HG02678 (cell line): Measurements from ENCODE around the gene PRR18.

ENCODE experiments used
- ATAC-seq: cut with Tn5 transposase; IDR thresholded peaks from one replicate; pipeline ENCODE4 v1.9.1; 2021; ENCODE audit warnings: mild to moderate bottlenecking, moderate library complexity; ENCODE audit not compliant: unreplicated experiment

PRR18 gene

GRCh38 chr6:166334878-166335277 is 26.7 kb upstream of the PRR18 start:
- ATAC-seq = no peak

DNA sequence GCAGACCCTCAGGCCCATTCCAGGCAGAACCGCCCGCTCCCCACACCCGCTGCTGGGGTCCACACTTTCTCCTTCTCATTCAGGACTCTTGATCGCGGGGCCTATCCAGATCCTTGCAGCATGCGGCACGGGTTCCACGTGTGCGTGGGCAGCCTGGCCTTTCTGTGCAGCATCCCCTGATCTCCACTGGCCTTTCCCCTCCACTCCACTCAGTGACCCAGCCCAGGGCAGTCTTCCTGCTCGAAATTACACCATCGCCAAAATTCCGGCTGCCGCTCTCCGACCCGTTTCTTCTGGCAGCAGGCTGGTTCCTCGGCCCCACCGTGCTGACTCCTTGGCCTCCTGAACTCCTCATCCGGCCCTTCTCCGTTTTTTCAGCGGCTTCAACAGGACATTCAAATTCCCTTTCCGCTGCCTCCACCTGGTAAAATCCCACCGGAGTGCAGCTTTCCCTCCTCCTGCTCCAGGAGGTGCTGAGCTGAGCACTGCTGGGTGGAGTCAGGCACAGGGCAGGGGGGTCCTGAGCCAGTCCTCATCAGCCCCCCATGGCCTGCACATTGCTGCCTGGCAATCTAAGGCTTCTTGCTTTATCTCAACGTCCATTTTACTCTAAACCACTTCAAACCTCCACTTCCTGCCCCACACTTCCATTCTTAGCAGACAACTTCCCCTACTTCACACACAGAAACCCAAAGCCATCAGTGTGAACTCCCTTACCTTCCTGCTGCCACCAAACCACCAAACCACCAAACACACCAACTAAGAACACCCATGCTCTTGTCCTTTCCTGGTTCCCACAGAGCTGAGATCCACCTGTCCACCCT is 25.2 kb upstream of the PRR18 start:
- ATAC-seq = peak; percentile 70

DNA sequence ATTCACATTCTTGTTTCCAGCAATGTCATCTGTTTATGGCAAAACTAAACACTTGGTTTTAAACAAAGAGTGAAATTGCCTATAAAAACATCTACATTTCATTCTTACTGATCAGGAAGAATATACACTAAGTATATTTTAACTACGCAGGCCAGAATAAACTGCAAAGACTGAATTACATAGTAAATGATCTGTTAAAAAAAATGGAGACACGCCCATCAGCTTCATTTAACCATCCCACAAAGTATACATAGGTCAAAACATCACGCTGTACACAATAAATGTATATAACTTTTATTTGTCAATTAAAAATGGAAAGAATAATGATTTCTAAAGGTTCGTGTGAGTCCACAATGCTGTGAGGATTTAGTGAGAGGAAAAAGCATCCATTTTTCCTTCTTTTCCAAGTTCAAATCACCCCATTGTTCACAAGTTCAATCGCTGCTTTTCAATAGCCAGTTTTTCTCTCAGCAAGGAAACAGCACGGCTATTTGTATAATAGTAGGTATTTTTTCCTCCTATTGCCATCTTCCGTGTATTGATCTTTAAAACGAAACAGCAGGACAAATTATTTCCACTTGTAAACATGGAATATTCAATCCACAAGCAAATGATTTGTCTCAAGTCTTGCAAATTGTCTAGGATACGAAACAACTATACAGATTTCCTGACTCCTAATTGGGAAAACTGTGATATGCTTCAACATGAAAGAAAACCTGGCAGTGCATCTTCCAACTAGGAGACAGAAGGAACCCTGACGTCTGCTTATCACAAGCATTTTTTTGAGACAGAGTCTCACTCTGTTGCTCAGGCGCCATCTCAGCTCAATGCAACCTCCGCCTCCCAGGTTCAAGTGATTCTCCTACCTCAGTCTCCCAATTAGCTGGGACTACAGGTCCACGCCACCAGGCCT is 23.6 kb upstream of the PRR18 start:
- ATAC-seq = no peak

DNA sequence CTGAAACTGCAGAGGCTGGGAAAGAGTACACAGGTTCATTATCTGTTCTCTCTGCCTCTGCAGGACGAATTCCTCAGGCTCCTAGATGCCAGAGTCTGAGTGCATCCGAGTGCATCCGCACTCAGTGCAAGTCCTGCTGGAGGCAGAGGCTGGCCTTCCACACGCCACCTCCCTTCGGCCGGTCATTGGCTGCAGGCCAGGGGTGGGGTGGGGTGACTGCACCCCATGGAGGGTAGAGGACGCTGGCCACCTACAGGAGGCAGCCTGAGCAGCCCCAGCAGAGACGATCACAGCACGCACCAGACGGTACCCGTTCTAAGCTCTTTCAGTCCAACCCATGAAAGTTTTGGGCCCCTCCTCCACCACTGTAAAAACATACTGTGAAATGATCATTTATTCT is 22.4 kb upstream of the PRR18 start:
- no peak for ATAC-seq

GRCh38 chr6:166325383-166326042 is 17.3 kb upstream of the PRR18 start:
- peak; percentile 89 for ATAC-seq

GRCh38 chr6:166323395-166323794 is 15.2 kb upstream of the PRR18 start:
- ATAC-seq = no peak

GRCh38 chr6:166318649-166319600 is 10.7 kb upstream of the PRR18 start:
- ATAC-seq = no peak

DNA sequence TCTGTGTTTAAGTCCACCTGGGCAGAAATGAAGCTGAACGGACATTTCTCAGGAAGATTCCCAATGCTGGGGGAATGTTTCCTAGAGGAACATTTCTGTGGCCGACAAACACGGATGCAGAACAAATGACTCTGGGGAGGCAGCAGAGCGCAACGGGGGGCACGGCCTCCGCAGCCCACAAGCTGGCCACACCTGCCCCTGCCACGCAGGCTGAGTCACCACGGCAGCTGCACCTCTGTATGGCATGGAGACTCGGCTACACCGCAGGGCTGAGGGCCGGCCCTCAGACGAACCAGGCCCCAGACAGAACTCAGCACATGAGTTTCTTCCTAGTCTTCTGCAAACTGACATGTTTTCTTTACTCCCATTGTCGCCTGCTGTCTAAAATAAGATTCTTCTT is 10.0 kb upstream of the PRR18 start:
- ATAC-seq = no peak

- ATAC-seq = no peak
These were observed 9.3 kb upstream of the PRR18 start for GRCh38 chr6:166317261-166318212.

DNA sequence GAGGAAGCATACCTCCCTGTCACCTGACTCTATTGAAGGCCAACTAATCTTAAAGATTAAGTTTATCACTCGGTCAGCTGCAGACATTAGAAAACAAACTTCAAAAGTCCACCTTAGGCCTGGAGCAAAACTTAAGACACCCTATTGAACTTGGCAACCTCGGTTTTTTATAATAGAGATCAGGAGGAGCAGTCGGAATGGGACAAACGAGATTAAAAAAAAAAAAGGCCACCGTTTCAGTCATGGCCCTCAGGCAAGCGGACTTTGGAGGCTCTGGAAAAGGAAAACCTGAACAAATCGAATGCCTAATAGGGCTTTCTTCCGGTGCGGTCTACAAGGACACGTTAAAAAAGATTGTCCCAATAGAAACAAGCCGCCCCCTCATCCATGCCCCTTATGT is 7.2 kb upstream of the PRR18 start:
- no peak for ATAC-seq

DNA sequence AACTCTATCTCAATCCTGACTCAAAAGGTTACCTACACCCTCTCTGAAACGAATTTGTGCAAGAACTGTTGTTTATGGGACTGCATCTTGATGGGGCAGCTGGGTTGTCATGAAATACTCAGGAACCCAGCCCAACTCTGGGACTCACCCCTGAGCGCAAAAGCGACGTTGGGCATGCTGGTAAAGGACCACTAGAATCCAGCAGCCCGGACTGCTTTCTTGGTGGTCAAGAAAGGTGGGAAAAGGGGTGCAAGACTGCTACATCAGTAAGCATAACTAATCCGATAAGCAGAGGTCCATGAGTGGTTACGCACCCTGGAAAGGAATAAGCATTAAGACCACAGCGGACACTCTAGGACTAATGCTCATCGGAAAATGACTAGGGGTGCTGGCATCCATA is 6.3 kb upstream of the PRR18 start:
- no peak for ATAC-seq

DNA sequence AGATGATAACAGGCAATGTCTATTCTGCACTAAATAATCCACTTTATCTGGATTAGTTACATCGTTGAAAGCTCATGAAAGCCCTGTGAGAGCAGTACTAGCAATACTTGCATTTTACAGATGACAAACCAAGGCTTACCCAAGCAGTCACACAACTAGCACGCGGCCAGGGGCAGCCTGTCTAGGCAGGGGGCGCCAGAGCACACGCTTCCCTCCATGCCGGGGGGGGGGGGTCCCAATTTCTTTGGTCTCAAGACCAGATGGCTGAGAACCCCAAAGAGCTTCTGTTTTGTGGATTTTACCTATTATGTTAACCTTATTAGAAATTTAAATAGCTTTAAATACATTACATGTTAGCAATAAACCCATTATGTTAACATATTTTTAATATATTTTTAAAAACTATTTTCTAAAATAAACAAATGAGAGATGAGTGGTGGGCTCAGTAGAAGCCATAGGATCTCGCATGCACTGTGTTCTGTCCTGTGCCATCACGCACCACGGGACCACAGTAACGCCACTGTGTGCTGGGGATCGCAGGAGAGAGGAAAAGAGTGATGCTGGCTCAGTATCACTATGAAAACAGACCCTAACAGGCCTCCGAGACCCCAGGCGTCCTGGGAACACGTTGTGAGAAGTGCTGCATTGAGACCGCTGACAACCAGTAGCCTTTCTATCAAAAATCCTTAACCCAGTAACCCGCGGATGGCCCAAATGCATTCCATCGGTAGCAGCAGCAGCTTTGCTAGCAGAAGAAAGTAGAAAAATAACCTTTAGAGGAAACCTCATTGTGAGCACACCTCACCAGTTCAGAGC is 5.3 kb upstream of the PRR18 start:
- no peak for ATAC-seq

- ATAC-seq = no peak
These were observed 4.6 kb upstream of the PRR18 start for GRCh38 chr6:166312832-166313231.

GRCh38 chr6:166310634-166311033 is 2.4 kb upstream of the PRR18 start:
- ATAC-seq = no peak

DNA sequence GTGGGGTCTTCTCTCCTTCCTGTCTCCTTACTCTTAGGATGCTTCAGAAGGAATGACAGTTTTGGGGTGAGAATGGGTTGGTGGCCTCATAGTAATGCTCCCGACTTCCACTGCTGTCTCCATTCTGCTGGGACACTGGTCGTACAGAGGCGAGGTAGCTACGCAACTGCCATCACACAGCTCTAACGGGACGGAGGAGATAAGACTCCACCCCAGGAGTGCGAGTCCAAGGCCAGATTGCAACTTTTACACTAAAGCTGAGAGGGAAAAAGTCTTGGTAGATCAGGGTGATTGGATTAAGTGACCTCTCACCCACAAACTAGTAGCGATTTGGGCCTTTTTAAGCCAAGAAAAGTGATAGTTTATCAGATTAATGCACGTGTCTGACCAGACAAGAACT is 1.8 kb upstream of the PRR18 start:
- no peak for ATAC-seq

GRCh38 chr6:166308769-166309589 is 787 bp upstream of the PRR18 start:
- ATAC-seq = no peak
